Natural killer cell treated with Interleukin-12 subunit alpha and Interleukin-12 subunit beta and Interleukin-15 and Interleukin-18, amount 100 ng/mL, for 72 hours (primary cell): Measurements from ENCODE around the gene HCAR1. TPM values are rescaled to one million over a fixed set of nuclear protein-coding genes. Genes with fewer than 3 reads are reported as not detected.

Source experiments
- total RNA-seq, 2 donors: library from RNA; stranded (reverse); gene quantifications; one replicate each; pipeline ENCODE4 v1.2.3, GENCODE V29; 2022

HCAR1 gene
- total RNA-seq, 2 donors from 2014 or later = not detected

Other genes starting within 250 kb of the HCAR1 start
- 10 to 100 TPM; 37.0 to 42.7 TPM for gene ZCCHC8, start 229.9 kb downstream of the HCAR1 start, total RNA-seq
- 100 to 1,000 TPM in 1 of 2 donors, 10 to 100 TPM in 1; 93.7 to 111 TPM for gene RSRC2, start 203.9 kb downstream of the HCAR1 start, total RNA-seq
- 100 to 1,000 TPM in 1 of 2 donors, 10 to 100 TPM in 1; 65.1 to 187 TPM for gene KNTC1, start 203.6 kb downstream of the HCAR1 start, total RNA-seq
- under 1 TPM in 1 of 2 donors, not detected in 1; 0.64 TPM for gene HCAR2, start 27.5 kb downstream of the HCAR1 start, total RNA-seq
- under 1 TPM in 1 of 2 donors, not detected in 1; 0.50 TPM for gene HCAR3, start 14.0 kb downstream of the HCAR1 start, total RNA-seq
- 10 to 100 TPM; 51.8 to 56.7 TPM for gene DENR, start 22.0 kb upstream of the HCAR1 start, total RNA-seq
- gene CCDC62, start 43.7 kb upstream of the HCAR1 start, total RNA-seq = under 1 TPM; 0.50 TPM
- gene HIP1R, start 104.6 kb upstream of the HCAR1 start, total RNA-seq = 10 to 100 TPM; 14.8 to 48.9 TPM
- gene VPS37B, start 165.3 kb upstream of the HCAR1 start, total RNA-seq = 10 to 100 TPM; 42.6 to 46.9 TPM
- gene ABCB9, start 235.6 kb upstream of the HCAR1 start, total RNA-seq = 1 to 10 TPM; 4.5 to 6.3 TPM
- gene OGFOD2, start 244.4 kb upstream of the HCAR1 start, total RNA-seq = 10 to 100 TPM; 19.1 to 36.8 TPM
- gene ARL6IP4, start 249.8 kb upstream of the HCAR1 start, total RNA-seq = 100 to 1,000 TPM; 146 to 212 TPM